Measurements from ENCODE around the gene AQP3.
"Not testable (repeated sequence)": the region's sequence is repeated elsewhere in the genome, so short reads cannot be mapped to it uniquely, and the experiment has no call there.

The AQP3 gene

DNA sequence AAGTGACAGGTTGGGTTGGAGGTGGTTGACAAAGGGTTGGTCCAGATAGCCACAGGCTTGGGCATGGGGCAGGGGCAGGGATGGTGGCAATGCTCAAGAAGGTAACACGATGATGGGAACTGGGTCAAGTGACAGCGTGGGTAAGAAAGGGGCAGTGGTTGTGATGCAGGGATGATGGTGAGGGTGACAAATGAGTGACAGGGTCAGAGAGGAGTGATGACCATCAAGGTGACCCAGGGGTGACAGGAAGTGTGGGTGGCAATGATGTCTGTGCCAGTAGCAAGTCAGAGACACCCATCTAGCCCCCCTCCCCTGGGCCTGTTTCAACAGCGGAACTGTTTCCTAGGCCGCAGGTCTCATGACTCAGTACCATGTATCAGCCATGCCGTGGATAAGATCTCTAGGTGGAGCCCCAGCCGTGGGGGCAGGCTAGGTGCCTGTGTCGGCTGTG lies 20.5 kb downstream of the AQP3 start:
- H3K9me3 ChIP-seq (ENCODE audit: control insufficient read depth, insufficient read depth, low read length), result no peaks in the 10 kb centered on the region
- H3K9me2 ChIP-seq (replicated peaks; ENCODE audit: control insufficient read depth, low read length), result no peaks in the 10 kb centered on the region
- H4K20me1 ChIP-seq (ENCODE audit: control insufficient read depth, insufficient read depth, low read depth, low read length), result no peaks in the 10 kb centered on the region
- H3K27ac ChIP-seq (ENCODE audit: low read depth, low read length), result no peak overlapping the region
- H3K4me2 ChIP-seq (ENCODE audit: low read length), result no peak overlapping the region
- H3K79me2 ChIP-seq (ENCODE audit: control insufficient read depth, low read length), result no peaks in the 10 kb centered on the region
- H3F3A ChIP-seq (ENCODE audit: control insufficient read depth, insufficient read depth), result no peaks in the 10 kb centered on the region
- no peaks in the 10 kb centered on the region for H3K36me3 ChIP-seq (ENCODE audit: control insufficient read depth, low read length)
- TF ChIP-seq EZH2phosphoT487 (IDR thresholded peaks at IDR 0.05; ENCODE audit: borderline replicate concordance, low read length), result no peak
- TF ChIP-seq, protein P1, sequence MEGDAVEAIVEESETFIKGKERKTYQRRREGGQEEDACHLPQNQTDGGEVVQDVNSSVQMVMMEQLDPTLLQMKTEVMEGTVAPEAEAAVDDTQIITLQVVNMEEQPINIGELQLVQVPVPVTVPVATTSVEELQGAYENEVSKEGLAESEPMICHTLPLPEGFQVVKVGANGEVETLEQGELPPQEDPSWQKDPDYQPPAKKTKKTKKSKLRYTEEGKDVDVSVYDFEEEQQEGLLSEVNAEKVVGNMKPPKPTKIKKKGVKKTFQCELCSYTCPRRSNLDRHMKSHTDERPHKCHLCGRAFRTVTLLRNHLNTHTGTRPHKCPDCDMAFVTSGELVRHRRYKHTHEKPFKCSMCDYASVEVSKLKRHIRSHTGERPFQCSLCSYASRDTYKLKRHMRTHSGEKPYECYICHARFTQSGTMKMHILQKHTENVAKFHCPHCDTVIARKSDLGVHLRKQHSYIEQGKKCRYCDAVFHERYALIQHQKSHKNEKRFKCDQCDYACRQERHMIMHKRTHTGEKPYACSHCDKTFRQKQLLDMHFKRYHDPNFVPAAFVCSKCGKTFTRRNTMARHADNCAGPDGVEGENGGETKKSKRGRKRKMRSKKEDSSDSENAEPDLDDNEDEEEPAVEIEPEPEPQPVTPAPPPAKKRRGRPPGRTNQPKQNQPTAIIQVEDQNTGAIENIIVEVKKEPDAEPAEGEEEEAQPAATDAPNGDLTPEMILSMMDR (IDR thresholded peaks at IDR 0.05; ENCODE audit: low read depth, low read length, poor library complexity, severe bottlenecking), result no peak
- no peaks in the 10 kb centered on the region for H3K27me3 ChIP-seq (ENCODE audit: control insufficient read depth, low read length)
- H3K4me3 ChIP-seq (ENCODE audit: low read length), result no peak overlapping the region
- H3K4me1 ChIP-seq (ENCODE audit: control insufficient read depth, low read length), result no peaks in the 10 kb centered on the region

DNA sequence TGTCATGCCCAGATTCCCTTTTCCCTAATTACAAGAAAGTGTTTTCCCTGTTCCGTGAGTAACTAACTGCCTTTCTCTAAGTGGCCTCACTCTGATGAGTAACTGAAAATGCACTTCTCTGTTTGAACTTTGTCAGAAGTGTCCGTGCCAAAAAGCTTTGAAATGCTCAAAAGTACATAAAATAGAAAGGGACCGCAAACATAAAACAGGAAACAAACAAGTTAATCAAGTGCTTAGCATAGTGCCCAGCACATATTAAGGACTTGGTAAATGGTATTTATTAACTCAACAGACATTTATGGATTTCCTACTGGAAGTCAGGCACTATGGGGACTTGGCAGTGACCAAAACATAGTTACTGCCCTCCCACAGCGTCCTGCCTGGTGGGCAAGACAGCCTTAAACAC lies 22.3 kb downstream of the AQP3 start:
- H3K9me2 ChIP-seq (replicated peaks; ENCODE audit: control insufficient read depth, low read length), result no peaks in the 10 kb centered on the region
- TF ChIP-seq, protein P1 (IDR thresholded peaks at IDR 0.05; ENCODE audit: low read depth, low read length, poor library complexity, severe bottlenecking), result no peak
- TF ChIP-seq EZH2phosphoT487 (IDR thresholded peaks at IDR 0.05; ENCODE audit: borderline replicate concordance, low read length), result no peak
- H3F3A ChIP-seq (ENCODE audit: control insufficient read depth, insufficient read depth), result no peaks in the 10 kb centered on the region
- no peaks in the 10 kb centered on the region for H3K9me3 ChIP-seq (ENCODE audit: control insufficient read depth, insufficient read depth, low read length)
- no peaks in the 10 kb centered on the region for H3K79me2 ChIP-seq (ENCODE audit: control insufficient read depth, low read length)
- no peaks in the 10 kb centered on the region for H3K4me1 ChIP-seq (ENCODE audit: control insufficient read depth, low read length)
- no peak overlapping the region for H3K27ac ChIP-seq (ENCODE audit: low read depth, low read length)
- H3K27me3 ChIP-seq (ENCODE audit: control insufficient read depth, low read length), result no peaks in the 10 kb centered on the region
- no peak overlapping the region for H3K4me3 ChIP-seq (ENCODE audit: low read length)
- no peak overlapping the region for H3K4me2 ChIP-seq (ENCODE audit: low read length)
- H3K36me3 ChIP-seq (ENCODE audit: control insufficient read depth, low read length), result no peaks in the 10 kb centered on the region
- H4K20me1 ChIP-seq (ENCODE audit: control insufficient read depth, insufficient read depth, low read depth, low read length), result no peaks in the 10 kb centered on the region

DNA sequence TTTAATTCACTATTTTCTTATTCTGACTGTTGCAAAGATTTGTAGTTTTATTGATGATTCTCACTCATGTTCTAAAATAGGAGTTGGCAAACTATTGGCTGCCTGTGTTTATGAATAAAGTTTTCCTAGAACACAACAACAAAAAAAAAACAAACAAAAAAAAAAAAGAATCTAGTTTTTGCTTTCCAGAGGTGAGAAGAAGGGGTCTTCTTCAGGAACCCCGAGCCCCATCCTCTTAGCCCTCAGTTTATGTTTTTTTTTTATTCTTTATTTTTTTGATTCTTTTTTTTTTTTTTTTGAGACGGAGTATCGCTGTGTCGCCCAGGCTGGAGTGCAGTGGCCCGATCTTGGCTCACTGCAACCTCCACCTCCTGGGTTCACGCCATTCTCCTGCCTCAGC lies 22.9 kb downstream of the AQP3 start:
- H3K4me2 ChIP-seq (ENCODE audit: low read length); H3K27ac ChIP-seq (ENCODE audit: low read depth, low read length); H3K79me2 ChIP-seq (ENCODE audit: control insufficient read depth, low read length); H3K4me3 ChIP-seq (ENCODE audit: low read length); H3K9me2 ChIP-seq (replicated peaks; ENCODE audit: control insufficient read depth, low read length); H3K36me3 ChIP-seq (ENCODE audit: control insufficient read depth, low read length); H4K20me1 ChIP-seq (ENCODE audit: control insufficient read depth, insufficient read depth, low read depth, low read length); H3K27me3 ChIP-seq (ENCODE audit: control insufficient read depth, low read length); H3K4me1 ChIP-seq (ENCODE audit: control insufficient read depth, low read length); H3K9me3 ChIP-seq (ENCODE audit: control insufficient read depth, insufficient read depth, low read length); H3F3A ChIP-seq (ENCODE audit: control insufficient read depth, insufficient read depth): not testable (repeated sequence)

DNA sequence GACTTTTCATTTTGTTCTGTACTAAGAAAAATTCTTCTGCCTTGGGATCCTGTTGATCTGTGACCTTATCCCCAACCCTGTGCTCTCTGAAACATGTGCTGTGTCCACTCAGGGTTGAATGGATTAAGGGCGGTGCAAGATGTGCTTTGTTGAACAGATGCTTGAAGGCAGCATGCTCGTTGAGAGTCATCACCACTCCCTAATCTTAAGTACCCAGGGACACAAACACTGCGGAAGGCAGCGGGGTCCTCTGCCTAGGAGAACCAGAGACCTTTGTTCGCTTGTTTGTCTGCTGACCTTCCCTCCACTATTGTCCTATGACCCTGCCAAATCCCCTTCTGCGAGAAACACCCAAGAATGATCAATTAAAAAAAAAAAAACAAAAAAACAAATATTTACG lies 23.4 kb downstream of the AQP3 start:
- H3K27ac ChIP-seq (ENCODE audit: low read depth, low read length); H3K4me3 ChIP-seq (ENCODE audit: low read length); H3K9me3 ChIP-seq (ENCODE audit: control insufficient read depth, insufficient read depth, low read length); H3K79me2 ChIP-seq (ENCODE audit: control insufficient read depth, low read length); H3K36me3 ChIP-seq (ENCODE audit: control insufficient read depth, low read length); H4K20me1 ChIP-seq (ENCODE audit: control insufficient read depth, insufficient read depth, low read depth, low read length); H3K9me2 ChIP-seq (replicated peaks; ENCODE audit: control insufficient read depth, low read length); H3K27me3 ChIP-seq (ENCODE audit: control insufficient read depth, low read length); H3F3A ChIP-seq (ENCODE audit: control insufficient read depth, insufficient read depth); H3K4me1 ChIP-seq (ENCODE audit: control insufficient read depth, low read length); H3K4me2 ChIP-seq (ENCODE audit: low read length): not testable (repeated sequence)

Data from DOHH2 (cell line).